Measurements from ENCODE around the gene PLSCR3.

GRCh38 chr17:7352910-7353635 lies 41.3 kb downstream of the PLSCR3 start:
- TF ChIP-seq CTCF (conservative IDR thresholded peaks at IDR 0.05; ENCODE audit: low read depth, low read length), result no peak
- no peak for TF ChIP-seq EZH2 (IDR thresholded peaks at IDR 0.05; ENCODE audit: borderline replicate concordance, low read depth, low read length, poor library complexity, severe bottlenecking)

Data from A673 (cell line).